ENCODE results near the gene ACP5.

DNA sequence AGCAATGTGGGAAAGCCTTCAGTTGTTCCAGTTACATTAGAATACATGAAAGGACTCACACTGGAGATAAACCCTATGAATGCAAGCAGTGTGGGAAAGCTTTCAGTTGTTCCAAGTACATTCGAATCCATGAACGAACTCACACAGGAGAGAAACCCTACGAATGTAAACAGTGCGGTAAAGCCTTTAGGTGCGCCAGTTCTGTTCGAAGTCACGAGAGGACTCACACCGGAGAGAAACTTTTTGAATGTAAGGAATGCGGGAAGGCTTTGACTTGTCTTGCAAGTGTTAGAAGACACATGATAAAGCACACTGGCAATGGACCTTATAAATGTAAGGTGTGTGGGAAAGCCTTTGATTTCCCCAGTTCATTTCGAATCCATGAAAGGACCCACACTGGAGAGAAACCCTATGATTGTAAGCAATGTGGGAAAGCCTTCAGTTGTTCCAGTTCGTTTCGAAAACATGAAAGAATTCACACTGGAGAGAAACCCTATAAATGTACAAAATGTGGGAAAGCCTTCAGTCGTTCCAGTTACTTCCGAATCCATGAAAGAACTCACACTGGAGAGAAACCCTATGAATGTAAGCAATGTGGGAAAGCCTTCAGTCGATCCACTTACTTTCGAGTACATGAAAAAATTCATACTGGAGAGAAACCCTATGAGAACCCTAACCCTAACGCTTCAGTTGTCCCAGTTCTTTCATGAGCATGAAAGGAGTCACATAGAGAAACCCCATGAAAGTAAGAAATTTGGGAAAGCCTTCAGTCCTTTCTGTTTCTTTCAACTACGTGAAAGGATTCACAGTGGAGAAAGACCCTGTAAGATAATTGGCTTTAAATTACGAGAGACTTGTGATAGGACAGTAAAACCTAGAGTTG, 40.0 kb upstream of the ACP5 start:
- TF ChIP-seq, protein P1, sequence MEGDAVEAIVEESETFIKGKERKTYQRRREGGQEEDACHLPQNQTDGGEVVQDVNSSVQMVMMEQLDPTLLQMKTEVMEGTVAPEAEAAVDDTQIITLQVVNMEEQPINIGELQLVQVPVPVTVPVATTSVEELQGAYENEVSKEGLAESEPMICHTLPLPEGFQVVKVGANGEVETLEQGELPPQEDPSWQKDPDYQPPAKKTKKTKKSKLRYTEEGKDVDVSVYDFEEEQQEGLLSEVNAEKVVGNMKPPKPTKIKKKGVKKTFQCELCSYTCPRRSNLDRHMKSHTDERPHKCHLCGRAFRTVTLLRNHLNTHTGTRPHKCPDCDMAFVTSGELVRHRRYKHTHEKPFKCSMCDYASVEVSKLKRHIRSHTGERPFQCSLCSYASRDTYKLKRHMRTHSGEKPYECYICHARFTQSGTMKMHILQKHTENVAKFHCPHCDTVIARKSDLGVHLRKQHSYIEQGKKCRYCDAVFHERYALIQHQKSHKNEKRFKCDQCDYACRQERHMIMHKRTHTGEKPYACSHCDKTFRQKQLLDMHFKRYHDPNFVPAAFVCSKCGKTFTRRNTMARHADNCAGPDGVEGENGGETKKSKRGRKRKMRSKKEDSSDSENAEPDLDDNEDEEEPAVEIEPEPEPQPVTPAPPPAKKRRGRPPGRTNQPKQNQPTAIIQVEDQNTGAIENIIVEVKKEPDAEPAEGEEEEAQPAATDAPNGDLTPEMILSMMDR (conservative IDR thresholded peaks at IDR 0.05; ENCODE audit: low read depth, low read length): no peak
- TF ChIP-seq EZH2 (IDR thresholded peaks at IDR 0.05; ENCODE audit: low read length, unreplicated experiment): no peak

All from PC-3 (cell line).